HepG2 (cell line): ENCODE data around the gene TEX48. TPM values are rescaled to one million over a fixed set of nuclear protein-coding genes. Genes with fewer than 3 reads are reported as not detected.

Source experiments
- CREB1 ChIP-seq, 2 experiments: fragments of 450-650 bp in 1 of 2; IDR thresholded peaks; 2 replicates each; pipeline ENCODE4 v1.6.1; 2016 to 2017; ENCODE audit warnings: control low read depth in 1 of 2, mild to moderate bottlenecking in 1 of 2, missing compliant biosample characterization in 1 of 2, missing genetic modification characterization in 1 of 2
- FOSL2 ChIP-seq: sonication (generic); formaldehyde crosslinking; IDR thresholded peaks from 2 replicates; pipeline ENCODE4 v1.4.0; 2020; ENCODE audit warnings: missing genetic modification reagents
- HOXD1 ChIP-seq: sonication (generic); formaldehyde crosslinking; IDR thresholded peaks from 2 replicates; pipeline ENCODE4 v1.5.0; 2020; ENCODE audit warnings: missing genetic modification reagents
- MED1 ChIP-seq: sonication (generic); formaldehyde crosslinking; IDR thresholded peaks from 2 replicates; pipeline ENCODE4 v1.4.0; 2020; ENCODE audit warnings: missing genetic modification reagents
- NR1H2 ChIP-seq: sonication (generic); formaldehyde crosslinking; IDR thresholded peaks from 2 replicates; pipeline ENCODE4 v1.8.1; 2022; ENCODE audit warnings: low read depth, missing genetic modification reagents, borderline replicate concordance
- RFXAP ChIP-seq: sonication (generic); formaldehyde crosslinking; IDR thresholded peaks from 2 replicates; pipeline ENCODE4 v1.4.0; 2020; ENCODE audit warnings: missing genetic modification reagents, borderline replicate concordance
- TARDBP ChIP-seq: sonication (generic); formaldehyde crosslinking; IDR thresholded peaks from 2 replicates; pipeline ENCODE4 v1.8.0; 2022; ENCODE audit warnings: mild to moderate bottlenecking, missing genetic modification reagents
- TOPORS ChIP-seq: sonication (generic); formaldehyde crosslinking; IDR thresholded peaks from 2 replicates; pipeline ENCODE4 v1.8.0; 2023; ENCODE audit warnings: mild to moderate bottlenecking, missing genetic modification reagents
- ZFP37 ChIP-seq: sonication (generic); formaldehyde crosslinking; IDR thresholded peaks from 2 replicates; pipeline ENCODE4 v1.4.0; 2020; ENCODE audit warnings: missing genetic modification reagents, borderline replicate concordance
- ZKSCAN5 ChIP-seq: sonication (generic); formaldehyde crosslinking; IDR thresholded peaks from 2 replicates; pipeline ENCODE4 v1.5.1; 2020; ENCODE audit warnings: mild to moderate bottlenecking, missing genetic modification reagents
- ZNF33A ChIP-seq: sonication (generic); formaldehyde crosslinking; IDR thresholded peaks from 2 replicates; pipeline ENCODE4 v1.5.1; 2020; ENCODE audit warnings: missing genetic modification reagents, mild to moderate bottlenecking, moderate library complexity, borderline replicate concordance
- ZNF382 ChIP-seq: sonication (generic); formaldehyde crosslinking; IDR thresholded peaks from 2 replicates; pipeline ENCODE4 v1.5.0; 2020; ENCODE audit warnings: missing genetic modification reagents, mild to moderate bottlenecking, borderline replicate concordance
- polyA plus RNA-seq, 8 experiments: library from polyadenylated mRNA; depleted of rRNA in 3 of 8; stranded (reverse) in 7 of 8; unstranded in 1 of 8; fragments of >200 nt; fragmentation: Illumina TruSeq in 4 of 8; extraction: Trizol in 4 of 8; gene quantifications; 2 replicates each; pipeline versions ENCODE4 v1.2.1 to v1.2.3, GENCODE V29; 2011 to 2016; ENCODE audit warnings: low read depth in 4 of 8, missing spikeins in 1 of 8, mixed read lengths in 1 of 8; ENCODE audit not compliant: insufficient read depth in 1 of 8
- total RNA-seq, 5 experiments: library from RNA; depleted of rRNA; stranded (reverse); fragments of >200 nt; fragmentation: Illumina TruSeq; extraction: Trizol; gene quantifications; 2 replicates each; pipeline ENCODE4 v1.2.3, GENCODE V29; 2016; ENCODE audit warnings: low read depth in 1 of 5
- TF ChIP-seq, protein P1 (sequence below): sonication (generic); formaldehyde crosslinking; conservative IDR thresholded peaks from 2 replicates; pipeline ENCODE4 v1.4.0; 2020; ENCODE audit warnings: mild to moderate bottlenecking, missing genetic modification reagents, moderate library complexity
- TF ChIP-seq, protein P2 (sequence below): sonication (generic); formaldehyde crosslinking; IDR thresholded peaks from 2 replicates; pipeline ENCODE4 v1.5.1; 2020; ENCODE audit warnings: missing genetic modification reagents, mild to moderate bottlenecking, borderline replicate concordance
- TF ChIP-seq, protein P3 (sequence below): sonication (generic); formaldehyde crosslinking; IDR thresholded peaks from 2 replicates; pipeline ENCODE4 v1.5.0; 2020; ENCODE audit warnings: mild to moderate bottlenecking, missing genetic modification reagents, borderline replicate concordance
- TF ChIP-seq, protein P4 (sequence below), 2 experiments: sonication (generic) in 1 of 2; formaldehyde crosslinking in 1 of 2; IDR thresholded peaks; 2 replicates each; pipeline versions ENCODE4 v1.4.0 to v1.6.1; 2018 to 2020; ENCODE audit warnings: missing genetic modification reagents in 2 of 2, borderline replicate concordance in 1 of 2, low read depth in 1 of 2, mild to moderate bottlenecking in 1 of 2, missing biosample characterization in 1 of 2

Gene TEX48
- total and polyA plus RNA-seq, 2 of the 13 experiments (the other 11 are each of a cell fraction or from before 2014, with no cell fraction given): not detected

DNA sequence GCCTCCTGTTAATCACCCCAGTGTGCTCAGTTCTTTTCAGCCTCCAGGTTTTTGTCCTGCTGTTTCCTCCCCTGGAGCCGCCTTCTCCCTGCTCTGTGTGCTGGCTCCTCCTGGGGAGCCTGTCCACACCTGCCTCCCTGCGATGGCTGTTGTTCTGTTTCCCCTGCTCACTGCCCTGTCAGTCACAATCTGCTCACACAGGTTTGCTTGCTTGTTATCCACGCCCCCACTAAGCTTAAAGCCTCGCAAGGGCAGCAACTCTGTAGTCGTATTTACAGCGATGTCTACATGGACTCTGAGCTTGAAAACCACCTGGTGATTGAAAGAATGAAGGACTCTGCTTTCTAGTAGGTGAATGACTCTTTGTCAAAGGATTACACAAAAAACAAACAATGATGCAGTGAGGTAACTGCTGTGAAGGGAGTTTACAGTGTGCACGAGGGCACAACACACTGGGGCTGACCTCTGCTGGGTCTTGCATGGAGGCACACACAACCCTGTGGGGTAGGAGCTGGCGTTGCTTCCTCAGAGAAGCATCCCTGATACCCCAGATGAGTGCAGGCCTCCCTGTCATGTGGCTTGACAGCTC is 39.6 kb upstream of the TEX48 start (continued):
- TF ChIP-seq, protein P1, sequence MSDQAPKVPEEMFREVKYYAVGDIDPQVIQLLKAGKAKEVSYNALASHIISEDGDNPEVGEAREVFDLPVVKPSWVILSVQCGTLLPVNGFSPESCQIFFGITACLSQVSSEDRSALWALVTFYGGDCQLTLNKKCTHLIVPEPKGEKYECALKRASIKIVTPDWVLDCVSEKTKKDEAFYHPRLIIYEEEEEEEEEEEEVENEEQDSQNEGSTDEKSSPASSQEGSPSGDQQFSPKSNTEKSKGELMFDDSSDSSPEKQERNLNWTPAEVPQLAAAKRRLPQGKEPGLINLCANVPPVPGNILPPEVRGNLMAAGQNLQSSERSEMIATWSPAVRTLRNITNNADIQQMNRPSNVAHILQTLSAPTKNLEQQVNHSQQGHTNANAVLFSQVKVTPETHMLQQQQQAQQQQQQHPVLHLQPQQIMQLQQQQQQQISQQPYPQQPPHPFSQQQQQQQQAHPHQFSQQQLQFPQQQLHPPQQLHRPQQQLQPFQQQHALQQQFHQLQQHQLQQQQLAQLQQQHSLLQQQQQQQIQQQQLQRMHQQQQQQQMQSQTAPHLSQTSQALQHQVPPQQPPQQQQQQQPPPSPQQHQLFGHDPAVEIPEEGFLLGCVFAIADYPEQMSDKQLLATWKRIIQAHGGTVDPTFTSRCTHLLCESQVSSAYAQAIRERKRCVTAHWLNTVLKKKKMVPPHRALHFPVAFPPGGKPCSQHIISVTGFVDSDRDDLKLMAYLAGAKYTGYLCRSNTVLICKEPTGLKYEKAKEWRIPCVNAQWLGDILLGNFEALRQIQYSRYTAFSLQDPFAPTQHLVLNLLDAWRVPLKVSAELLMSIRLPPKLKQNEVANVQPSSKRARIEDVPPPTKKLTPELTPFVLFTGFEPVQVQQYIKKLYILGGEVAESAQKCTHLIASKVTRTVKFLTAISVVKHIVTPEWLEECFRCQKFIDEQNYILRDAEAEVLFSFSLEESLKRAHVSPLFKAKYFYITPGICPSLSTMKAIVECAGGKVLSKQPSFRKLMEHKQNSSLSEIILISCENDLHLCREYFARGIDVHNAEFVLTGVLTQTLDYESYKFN: peak; percentile 98
- TF ChIP-seq RFXAP (CRISPR knock-in tag) (peak; percentile 91), NR1H2 (CRISPR knock-in tag) (no peak; the same call in 1 of the 2 replicates), ZFP37 (CRISPR knock-in tag) (0 out of 2 replicates have a peak, but pooled peaks have one; percentile 43), CREB1 (IDR thresholded peaks at IDR 0.05) (peak; percentile 57; the same call in 1 of the 2 replicates), CREB1 (CRISPR knock-in tag; IDR thresholded peaks at IDR 0.05) (peak; percentile 87), ZKSCAN5 (no peak), ZNF33A (CRISPR knock-in tag) (peak; percentile 20; the same call in 1 of the 2 replicates), TARDBP (CRISPR knock-in tag) (peak; percentile 94; the same call in 1 of the 2 replicates), HOXD1 (peak; percentile 69; the same call in 1 of the 2 replicates), TOPORS (CRISPR knock-in tag) (0 out of 2 replicates have a peak, but pooled peaks have one; percentile 55), MED1 (CRISPR knock-in tag) (peak; percentile 92), FOSL2 (CRISPR knock-in tag) (peak; percentile 94), ZNF382 (CRISPR knock-in tag) (no peak)
- TF ChIP-seq, protein P2, sequence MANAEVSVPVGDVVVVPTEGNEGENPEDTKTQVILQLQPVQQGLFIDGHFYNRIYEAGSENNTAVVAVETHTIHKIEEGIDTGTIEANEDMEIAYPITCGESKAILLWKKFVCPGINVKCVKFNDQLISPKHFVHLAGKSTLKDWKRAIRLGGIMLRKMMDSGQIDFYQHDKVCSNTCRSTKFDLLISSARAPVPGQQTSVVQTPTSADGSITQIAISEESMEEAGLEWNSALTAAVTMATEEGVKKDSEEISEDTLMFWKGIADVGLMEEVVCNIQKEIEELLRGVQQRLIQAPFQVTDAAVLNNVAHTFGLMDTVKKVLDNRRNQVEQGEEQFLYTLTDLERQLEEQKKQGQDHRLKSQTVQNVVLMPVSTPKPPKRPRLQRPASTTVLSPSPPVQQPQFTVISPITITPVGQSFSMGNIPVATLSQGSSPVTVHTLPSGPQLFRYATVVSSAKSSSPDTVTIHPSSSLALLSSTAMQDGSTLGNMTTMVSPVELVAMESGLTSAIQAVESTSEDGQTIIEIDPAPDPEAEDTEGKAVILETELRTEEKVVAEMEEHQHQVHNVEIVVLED (CRISPR knock-in tag): peak; percentile 45; the same call in 1 of the 2 replicates
- TF ChIP-seq, protein P3, sequence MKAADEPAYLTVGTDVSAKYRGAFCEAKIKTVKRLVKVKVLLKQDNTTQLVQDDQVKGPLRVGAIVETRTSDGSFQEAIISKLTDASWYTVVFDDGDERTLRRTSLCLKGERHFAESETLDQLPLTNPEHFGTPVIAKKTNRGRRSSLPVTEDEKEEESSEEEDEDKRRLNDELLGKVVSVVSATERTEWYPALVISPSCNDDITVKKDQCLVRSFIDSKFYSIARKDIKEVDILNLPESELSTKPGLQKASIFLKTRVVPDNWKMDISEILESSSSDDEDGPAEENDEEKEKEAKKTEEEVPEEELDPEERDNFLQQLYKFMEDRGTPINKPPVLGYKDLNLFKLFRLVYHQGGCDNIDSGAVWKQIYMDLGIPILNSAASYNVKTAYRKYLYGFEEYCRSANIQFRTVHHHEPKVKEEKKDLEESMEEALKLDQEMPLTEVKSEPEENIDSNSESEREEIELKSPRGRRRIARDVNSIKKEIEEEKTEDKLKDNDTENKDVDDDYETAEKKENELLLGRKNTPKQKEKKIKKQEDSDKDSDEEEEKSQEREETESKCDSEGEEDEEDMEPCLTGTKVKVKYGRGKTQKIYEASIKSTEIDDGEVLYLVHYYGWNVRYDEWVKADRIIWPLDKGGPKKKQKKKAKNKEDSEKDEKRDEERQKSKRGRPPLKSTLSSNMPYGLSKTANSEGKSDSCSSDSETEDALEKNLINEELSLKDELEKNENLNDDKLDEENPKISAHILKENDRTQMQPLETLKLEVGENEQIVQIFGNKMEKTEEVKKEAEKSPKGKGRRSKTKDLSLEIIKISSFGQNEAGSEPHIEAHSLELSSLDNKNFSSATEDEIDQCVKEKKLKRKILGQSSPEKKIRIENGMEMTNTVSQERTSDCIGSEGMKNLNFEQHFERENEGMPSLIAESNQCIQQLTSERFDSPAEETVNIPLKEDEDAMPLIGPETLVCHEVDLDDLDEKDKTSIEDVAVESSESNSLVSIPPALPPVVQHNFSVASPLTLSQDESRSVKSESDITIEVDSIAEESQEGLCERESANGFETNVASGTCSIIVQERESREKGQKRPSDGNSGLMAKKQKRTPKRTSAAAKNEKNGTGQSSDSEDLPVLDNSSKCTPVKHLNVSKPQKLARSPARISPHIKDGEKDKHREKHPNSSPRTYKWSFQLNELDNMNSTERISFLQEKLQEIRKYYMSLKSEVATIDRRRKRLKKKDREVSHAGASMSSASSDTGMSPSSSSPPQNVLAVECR: no peak; the same call in 1 of the 2 replicates
- TF ChIP-seq, protein P4, sequence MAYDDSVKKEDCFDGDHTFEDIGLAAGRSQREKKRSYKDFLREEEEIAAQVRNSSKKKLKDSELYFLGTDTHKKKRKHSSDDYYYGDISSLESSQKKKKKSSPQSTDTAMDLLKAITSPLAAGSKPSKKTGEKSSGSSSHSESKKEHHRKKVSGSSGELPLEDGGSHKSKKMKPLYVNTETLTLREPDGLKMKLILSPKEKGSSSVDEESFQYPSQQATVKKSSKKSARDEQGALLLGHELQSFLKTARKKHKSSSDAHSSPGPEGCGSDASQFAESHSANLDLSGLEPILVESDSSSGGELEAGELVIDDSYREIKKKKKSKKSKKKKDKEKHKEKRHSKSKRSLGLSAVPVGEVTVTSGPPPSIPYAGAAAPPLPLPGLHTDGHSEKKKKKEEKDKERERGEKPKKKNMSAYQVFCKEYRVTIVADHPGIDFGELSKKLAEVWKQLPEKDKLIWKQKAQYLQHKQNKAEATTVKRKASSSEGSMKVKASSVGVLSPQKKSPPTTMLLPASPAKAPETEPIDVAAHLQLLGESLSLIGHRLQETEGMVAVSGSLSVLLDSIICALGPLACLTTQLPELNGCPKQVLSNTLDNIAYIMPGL (CRISPR knock-in tag; IDR thresholded peaks at IDR 0.05; ENCODE audit: borderline replicate concordance in 1 of 2, low read depth in 1 of 2): peak; percentile 66; a peak in 3 of 4 replicates
